Embryonic facial prominence (tissue), 1 donor: ENCODE measurements around the gene CPA4.
A peak's percentile ranks its signal among the peaks of the same experiment; 100 is the strongest.
"Not testable (repeated sequence)": the region's sequence is repeated elsewhere in the genome, so short reads cannot be mapped to it uniquely, and the experiment has no call there.

Source experiments
- DNase-seq: peaks from one replicate; pipeline ENCODE4 v3.0.0-alpha.2; 2016; ENCODE audit errors: extremely low spot score

CPA4 gene, protein sequence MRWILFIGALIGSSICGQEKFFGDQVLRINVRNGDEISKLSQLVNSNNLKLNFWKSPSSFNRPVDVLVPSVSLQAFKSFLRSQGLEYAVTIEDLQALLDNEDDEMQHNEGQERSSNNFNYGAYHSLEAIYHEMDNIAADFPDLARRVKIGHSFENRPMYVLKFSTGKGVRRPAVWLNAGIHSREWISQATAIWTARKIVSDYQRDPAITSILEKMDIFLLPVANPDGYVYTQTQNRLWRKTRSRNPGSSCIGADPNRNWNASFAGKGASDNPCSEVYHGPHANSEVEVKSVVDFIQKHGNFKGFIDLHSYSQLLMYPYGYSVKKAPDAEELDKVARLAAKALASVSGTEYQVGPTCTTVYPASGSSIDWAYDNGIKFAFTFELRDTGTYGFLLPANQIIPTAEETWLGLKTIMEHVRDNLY

GRCh38 chr7:130292682-130293257 lies at the start of gene CPA4:
Gene CPA4, plus strand, starts transcription at chr7:130293161. Its CDS starts 20 bp downstream, at chr7:130293181.
- no peak for DNase-seq

DNA sequence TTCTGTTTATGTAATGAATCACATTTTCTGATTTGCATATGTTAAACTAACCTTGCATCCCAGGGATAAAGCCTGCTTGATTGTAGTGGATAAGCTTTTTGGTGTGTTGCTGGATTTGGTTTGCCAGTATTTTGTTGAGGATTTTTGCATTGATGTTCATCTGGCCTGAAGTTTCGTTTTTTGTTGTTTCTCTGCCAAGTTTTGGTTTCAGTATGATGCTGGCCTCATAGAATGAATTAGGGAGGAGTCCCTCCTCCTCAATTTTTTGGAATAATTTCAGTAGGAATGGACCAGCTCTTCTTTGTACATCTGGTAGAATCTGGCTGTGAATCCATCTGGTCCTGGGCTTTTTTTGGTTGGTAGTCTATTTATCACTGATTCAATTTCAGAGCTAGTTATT lies 49.5 kb upstream of the CPA4 start:
- DNase-seq: not testable (repeated sequence)

GRCh38 chr7:130246491-130246890 lies 46.5 kb upstream of the CPA4 start:
- DNase-seq: not testable (repeated sequence)

- DNase-seq: not testable (repeated sequence)
Observed at GRCh38 chr7:130248842-130249241, 44.1 kb upstream of the CPA4 start.

GRCh38 chr7:130249626-130250025 lies 43.3 kb upstream of the CPA4 start:
- DNase-seq: not testable (repeated sequence)

- DNase-seq: no peak
Observed at GRCh38 chr7:130254555-130254954, 38.4 kb upstream of the CPA4 start.

- no peak for DNase-seq
Observed at GRCh38 chr7:130256704-130257103, 36.3 kb upstream of the CPA4 start.

- no peak for DNase-seq
Observed at GRCh38 chr7:130258494-130259078, 34.4 kb upstream of the CPA4 start.

- DNase-seq: no peak
Observed at GRCh38 chr7:130262448-130262847, 30.5 kb upstream of the CPA4 start.

DNA sequence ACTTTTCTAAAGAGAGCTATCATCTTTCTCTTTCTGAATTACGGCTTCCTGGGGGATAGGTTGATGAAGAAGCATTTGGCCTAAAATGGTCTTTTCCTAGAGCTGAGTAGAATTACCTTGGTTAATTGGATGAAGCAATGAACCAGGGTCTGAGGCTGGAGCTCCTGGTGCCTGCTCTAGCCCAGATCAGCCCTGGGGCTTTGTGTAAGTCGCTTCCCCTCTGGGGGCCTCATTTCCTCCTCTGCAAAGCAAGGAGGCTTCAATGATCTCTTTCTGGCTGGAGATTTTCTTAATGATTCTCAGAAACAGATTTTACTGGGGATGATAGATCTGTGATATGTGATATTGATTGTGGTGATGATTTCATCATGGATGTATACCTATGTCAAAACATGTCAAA lies 29.8 kb upstream of the CPA4 start:
- no peak for DNase-seq

DNA sequence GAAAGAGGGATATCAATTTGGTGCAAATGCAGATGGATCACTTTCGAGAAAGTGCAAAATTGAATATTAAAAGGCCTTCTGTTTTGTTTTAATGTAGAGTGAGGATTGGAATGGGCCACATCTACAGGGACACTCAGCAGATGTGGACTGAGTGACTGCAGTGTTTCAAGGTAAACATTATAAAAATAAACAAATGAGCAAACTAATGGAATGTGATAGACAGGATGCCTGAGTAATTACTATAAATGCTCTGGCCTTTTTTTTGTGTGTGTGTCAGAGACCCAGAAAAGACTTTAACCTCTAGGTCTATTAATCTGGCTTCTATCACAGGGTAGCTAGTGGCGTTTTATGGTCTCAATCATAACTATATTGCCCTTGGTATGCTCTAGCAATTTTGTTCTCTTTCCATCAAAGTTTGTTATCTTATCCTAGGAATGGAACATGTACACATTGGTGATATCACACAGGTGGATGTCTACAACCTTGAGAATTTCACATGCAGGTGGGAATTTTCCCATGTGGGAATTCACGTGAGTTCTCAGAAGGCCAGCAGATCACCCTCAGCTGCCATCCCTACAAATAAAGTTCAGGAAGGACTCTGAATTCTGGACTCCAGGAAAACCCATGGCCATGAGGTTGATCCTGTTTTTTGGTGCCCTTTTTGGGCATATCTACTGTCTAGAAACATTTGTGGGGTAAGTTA lies 26.6 kb upstream of the CPA4 start, which contains the start of gene CPA2:
Gene CPA2 (plus strand): TSS at position 606 of the 703 bp plus-strand sequence. CDS start 19 bp downstream, at position 625.
- no peak for DNase-seq

DNA sequence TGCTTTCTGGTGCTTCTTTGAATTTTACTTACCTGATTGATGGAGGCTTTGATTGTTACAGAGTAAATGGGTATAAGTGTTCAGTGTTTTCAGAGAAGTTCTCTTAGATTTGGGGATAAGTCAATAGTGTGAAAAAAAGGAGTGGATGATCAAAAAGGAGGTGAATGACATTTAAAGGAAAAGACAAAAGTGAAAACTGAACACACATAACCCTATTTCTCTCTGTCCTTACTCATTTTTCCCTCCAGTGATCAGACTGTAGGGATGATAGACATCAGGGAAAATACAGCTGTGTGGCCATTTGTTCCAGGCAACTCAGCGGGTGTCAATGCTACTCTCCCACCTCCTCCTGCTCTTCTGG lies 26.0 kb upstream of the CPA4 start:
- no peak for DNase-seq

GRCh38 chr7:130268463-130269317 lies 24.3 kb upstream of the CPA4 start:
- no peak for DNase-seq

- no peak for DNase-seq
Observed at GRCh38 chr7:130269318-130269694, 23.7 kb upstream of the CPA4 start.

GRCh38 chr7:130270947-130271800 lies 21.8 kb upstream of the CPA4 start:
- no peak for DNase-seq

GRCh38 chr7:130272381-130273080 lies 20.4 kb upstream of the CPA4 start:
- DNase-seq: no peak

- peak; percentile 90 for DNase-seq
Observed at GRCh38 chr7:130273081-130273932, 19.7 kb upstream of the CPA4 start.

DNA sequence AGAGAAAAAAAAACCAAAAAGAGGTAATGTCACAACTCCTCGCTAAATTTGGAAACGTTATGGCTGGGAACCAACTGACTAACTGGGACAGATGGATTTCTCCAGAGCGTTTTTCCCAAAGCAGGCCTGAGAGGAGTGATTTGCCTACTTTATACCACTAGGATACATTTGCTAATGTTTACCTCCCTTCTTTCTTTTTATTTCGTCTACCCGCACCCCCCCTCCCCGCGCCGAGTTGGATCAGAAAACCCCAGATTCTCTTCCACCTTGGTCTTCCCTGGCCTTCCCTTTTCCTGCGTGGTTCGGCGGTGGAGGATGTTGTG lies 19.1 kb upstream of the CPA4 start:
- DNase-seq: no peak

GRCh38 chr7:130274296-130274695 lies 18.7 kb upstream of the CPA4 start:
- no peak for DNase-seq
